ENCODE measurements around the gene NFE2L2. TPM values are rescaled to one million over a fixed set of nuclear protein-coding genes. Genes with fewer than 3 reads are reported as not detected.
"Not testable (repeated sequence)": the region's sequence is repeated elsewhere in the genome, so short reads cannot be mapped to it uniquely, and the experiment has no call there.

The NFE2L2 gene
- total and polyA plus RNA-seq, 2 donors (not counting 1 experiment from before 2014, with no cell fraction given), result 142 to 166 TPM

DNA sequence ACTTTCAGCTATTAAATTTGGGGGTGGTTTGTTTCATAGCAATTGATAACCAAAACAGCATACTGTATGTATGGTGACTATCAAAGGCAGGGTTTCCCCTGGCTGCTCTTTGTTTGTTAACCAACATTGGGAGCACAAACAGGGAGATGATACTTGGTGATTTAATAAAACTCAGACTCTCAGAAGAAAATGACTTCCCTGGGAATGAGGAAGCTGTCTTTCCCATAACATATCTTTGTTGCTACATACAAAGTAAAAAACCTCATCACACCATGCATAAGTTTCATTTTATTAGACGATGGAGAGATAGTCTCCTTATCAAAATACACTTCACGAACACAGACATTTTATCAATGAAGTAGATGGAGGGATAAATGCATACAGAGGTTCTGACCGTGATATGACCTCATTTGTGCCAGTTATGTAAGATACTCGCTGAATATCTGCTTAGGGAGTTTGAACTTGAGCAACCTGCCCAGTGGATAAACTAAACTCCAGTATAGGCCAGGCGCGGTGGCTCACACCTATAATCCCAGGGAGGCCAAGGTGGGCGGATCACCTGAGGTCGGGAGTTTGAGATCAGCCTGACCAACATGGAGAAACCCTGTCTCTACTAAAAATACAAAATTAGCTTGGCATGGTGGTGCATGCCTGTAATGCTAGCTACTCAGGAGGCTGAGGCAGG lies 3.8 kb upstream of the NFE2L2 start:
- Histone ChIP-seq H3K27me3 (ENCODE audit: control insufficient read depth, insufficient read depth, low read length) (no peaks in the 10 kb centered on the region), H3K36me3 (ENCODE audit: control insufficient read depth, insufficient read depth, low read length) (no peaks in the 10 kb centered on the region), H3K4me3 (replicated peaks in 1 of 4; ENCODE audit: control extremely low read depth in 1 of 4, insufficient read depth in 1 of 4, low read depth in 3 of 4, low read length in 4 of 4) (no peak overlapping the region), H2AFZ (ENCODE audit: low read length) (no peak overlapping the region), H4K20me1 (ENCODE audit: control insufficient read depth, extremely low read depth, insufficient read depth, low read length) (no peaks in the 10 kb centered on the region), H3K79me2 (ENCODE audit: control insufficient read depth, insufficient read depth, low read length) (peaks cover 9% of the 10 kb centered on the region), H3K4me2 (ENCODE audit: extremely low read depth, insufficient read depth, low read length) (no peak overlapping the region), H3K9me3 (ENCODE audit: control insufficient read depth, insufficient read depth, low read depth, low read length) (no peaks in the 10 kb centered on the region), H3K27ac (ENCODE audit: insufficient read depth, low read length) (no peak overlapping the region), H3K9ac (ENCODE audit: insufficient read depth, low read length) (no peak overlapping the region), H3K4me1 (ENCODE audit: control insufficient read depth, extremely low read depth, insufficient read depth, low read length) (peaks cover 5% of the 10 kb centered on the region)
- DNase-seq (ENCODE audit: low read depth in 2 of 2), result no peak
- TF ChIP-seq EZH2 (IDR thresholded peaks at IDR 0.05; ENCODE audit: low read length, missing control alignments), result no peak
- TF ChIP-seq, protein P1, sequence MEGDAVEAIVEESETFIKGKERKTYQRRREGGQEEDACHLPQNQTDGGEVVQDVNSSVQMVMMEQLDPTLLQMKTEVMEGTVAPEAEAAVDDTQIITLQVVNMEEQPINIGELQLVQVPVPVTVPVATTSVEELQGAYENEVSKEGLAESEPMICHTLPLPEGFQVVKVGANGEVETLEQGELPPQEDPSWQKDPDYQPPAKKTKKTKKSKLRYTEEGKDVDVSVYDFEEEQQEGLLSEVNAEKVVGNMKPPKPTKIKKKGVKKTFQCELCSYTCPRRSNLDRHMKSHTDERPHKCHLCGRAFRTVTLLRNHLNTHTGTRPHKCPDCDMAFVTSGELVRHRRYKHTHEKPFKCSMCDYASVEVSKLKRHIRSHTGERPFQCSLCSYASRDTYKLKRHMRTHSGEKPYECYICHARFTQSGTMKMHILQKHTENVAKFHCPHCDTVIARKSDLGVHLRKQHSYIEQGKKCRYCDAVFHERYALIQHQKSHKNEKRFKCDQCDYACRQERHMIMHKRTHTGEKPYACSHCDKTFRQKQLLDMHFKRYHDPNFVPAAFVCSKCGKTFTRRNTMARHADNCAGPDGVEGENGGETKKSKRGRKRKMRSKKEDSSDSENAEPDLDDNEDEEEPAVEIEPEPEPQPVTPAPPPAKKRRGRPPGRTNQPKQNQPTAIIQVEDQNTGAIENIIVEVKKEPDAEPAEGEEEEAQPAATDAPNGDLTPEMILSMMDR (conservative IDR thresholded peaks at IDR 0.05 in 1 of 2, IDR thresholded peaks at IDR 0.05 in 1 of 2; ENCODE audit: low read depth in 1 of 2, low read length in 2 of 2), result no peak

DNA sequence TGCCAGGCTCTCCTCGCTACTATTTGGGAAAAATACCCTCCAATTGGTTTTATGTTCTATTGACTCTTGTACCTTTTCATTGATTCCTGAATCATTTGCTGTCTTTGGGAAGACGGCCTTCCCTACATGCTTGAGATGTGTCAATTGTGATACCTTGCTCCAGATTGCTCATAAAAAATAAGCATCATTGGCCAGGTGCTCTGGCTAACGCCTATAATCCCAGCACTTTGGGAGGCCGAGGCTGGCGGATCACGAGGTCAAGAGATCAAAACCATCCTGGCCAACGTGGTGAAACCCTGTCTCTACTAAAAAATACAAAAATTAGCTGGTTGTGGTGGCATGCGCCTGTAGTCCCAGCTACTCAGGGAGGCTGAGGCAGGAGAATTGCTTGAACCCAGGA lies 2.4 kb upstream of the NFE2L2 start:
- H2AFZ ChIP-seq (ENCODE audit: low read length); H3K9me3 ChIP-seq (ENCODE audit: control insufficient read depth, insufficient read depth, low read depth, low read length); H3K4me1 ChIP-seq (ENCODE audit: control insufficient read depth, extremely low read depth, insufficient read depth, low read length); H4K20me1 ChIP-seq (ENCODE audit: control insufficient read depth, extremely low read depth, insufficient read depth, low read length); H3K27ac ChIP-seq (ENCODE audit: insufficient read depth, low read length); H3K4me3 ChIP-seq (replicated peaks in 1 of 4; ENCODE audit: control extremely low read depth in 1 of 4, insufficient read depth in 1 of 4, low read depth in 3 of 4, low read length in 4 of 4); H3K27me3 ChIP-seq (ENCODE audit: control insufficient read depth, insufficient read depth, low read length); H3K36me3 ChIP-seq (ENCODE audit: control insufficient read depth, insufficient read depth, low read length); H3K4me2 ChIP-seq (ENCODE audit: extremely low read depth, insufficient read depth, low read length); H3K9ac ChIP-seq (ENCODE audit: insufficient read depth, low read length); DNase-seq (ENCODE audit: low read depth in 2 of 2): not testable (repeated sequence)
- peaks cover 22% of the 10 kb centered on the region for H3K79me2 ChIP-seq (ENCODE audit: control insufficient read depth, insufficient read depth, low read length)

DNA sequence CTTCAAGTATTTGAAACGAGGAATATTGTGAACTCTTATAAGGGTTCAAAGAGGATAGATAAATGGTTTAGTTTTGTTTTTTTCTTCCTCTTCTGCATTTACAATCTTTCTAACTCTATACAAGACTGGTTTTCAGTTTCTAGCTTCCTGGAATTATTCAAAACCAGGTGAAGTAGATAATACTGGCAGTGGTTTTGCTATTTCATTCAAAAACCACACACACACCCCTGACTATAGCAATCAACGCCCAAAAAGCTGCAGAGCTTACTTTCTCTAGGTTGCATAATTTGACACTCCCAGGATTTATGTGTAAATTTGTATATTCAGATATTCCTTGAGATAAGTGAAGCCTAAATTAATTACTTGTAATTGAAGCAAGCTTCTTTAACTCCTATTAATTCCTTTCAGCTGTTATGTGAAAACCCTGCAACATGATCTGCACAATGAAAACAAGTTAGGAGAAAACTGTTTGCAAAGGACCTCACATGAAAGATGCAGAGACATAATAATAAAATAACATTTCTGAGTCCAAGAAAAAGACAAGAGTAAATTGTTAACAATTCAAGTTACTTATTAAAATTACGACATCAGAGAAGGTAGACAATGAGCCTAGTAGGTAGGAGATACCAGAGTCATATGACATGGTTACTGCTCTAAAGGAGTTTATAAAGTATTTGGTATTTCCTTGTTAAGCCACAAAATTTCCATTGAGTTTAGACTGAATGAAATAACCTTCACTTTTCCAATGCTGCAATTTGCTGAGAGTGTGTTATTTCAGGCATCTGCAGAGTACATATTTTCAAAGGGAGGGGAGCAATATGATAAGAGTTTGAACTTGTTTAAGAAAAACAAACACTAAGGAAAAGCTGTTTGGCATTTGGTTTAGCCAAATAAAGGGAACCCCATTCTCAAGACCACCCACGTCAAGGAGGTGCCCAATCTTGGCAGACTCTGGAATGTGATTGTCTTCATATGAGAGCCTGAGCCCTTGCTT lies 1.6 kb upstream of the NFE2L2 start:
- peak in 1 of 2 donors; percentile 82 for DNase-seq (ENCODE audit: low read depth in 2 of 2)
- no peaks in the 10 kb centered on the region for H3K27me3 ChIP-seq (ENCODE audit: control insufficient read depth, insufficient read depth, low read length)
- H3K36me3 ChIP-seq (ENCODE audit: control insufficient read depth, insufficient read depth, low read length), result no peaks in the 10 kb centered on the region
- H3K4me2 ChIP-seq (ENCODE audit: extremely low read depth, insufficient read depth, low read length), result peak overlapping the region; percentile 89
- H4K20me1 ChIP-seq (ENCODE audit: control insufficient read depth, extremely low read depth, insufficient read depth, low read length), result no peaks in the 10 kb centered on the region
- H3K27ac ChIP-seq (ENCODE audit: insufficient read depth, low read length), result no peak overlapping the region
- peaks cover 4% of the 10 kb centered on the region for H3K4me1 ChIP-seq (ENCODE audit: control insufficient read depth, extremely low read depth, insufficient read depth, low read length)
- peak overlapping the region in 2 of 4 experiments; percentile 64 to 87 for H3K4me3 ChIP-seq (replicated peaks in 1 of 4; ENCODE audit: control extremely low read depth in 1 of 4, insufficient read depth in 1 of 4, low read depth in 3 of 4, low read length in 4 of 4)
- H2AFZ ChIP-seq (ENCODE audit: low read length), result no peak overlapping the region
- no peak for TF ChIP-seq EZH2 (IDR thresholded peaks at IDR 0.05; ENCODE audit: low read length, missing control alignments)
- TF ChIP-seq, protein P1 (conservative IDR thresholded peaks at IDR 0.05 in 1 of 2, IDR thresholded peaks at IDR 0.05 in 1 of 2; ENCODE audit: low read depth in 1 of 2, low read length in 2 of 2), result no peak
- peaks cover 30% of the 10 kb centered on the region for H3K79me2 ChIP-seq (ENCODE audit: control insufficient read depth, insufficient read depth, low read length)
- no peaks in the 10 kb centered on the region for H3K9me3 ChIP-seq (ENCODE audit: control insufficient read depth, insufficient read depth, low read depth, low read length)
- H3K9ac ChIP-seq (ENCODE audit: insufficient read depth, low read length), result no peak overlapping the region

Measured in fibroblast of lung (primary cell).